ENCODE data around the gene TMC7. TPM values are rescaled to one million over a fixed set of nuclear protein-coding genes. Genes with fewer than 3 reads are reported as not detected.
"Not testable (repeated sequence)": the region's sequence is repeated elsewhere in the genome, so short reads cannot be mapped to it uniquely, and the experiment has no call there.

The TMC7 gene
- polyA plus RNA-seq, 1 of the 3 experiments (the other 2 are of a cell fraction), result 0.66 TPM

- H3K27me3 ChIP-seq (ENCODE audit: insufficient read depth), result no peaks in the 10 kb centered on the region
- H3K9ac ChIP-seq, result no peak overlapping the region
- H3K9me3 ChIP-seq, result no peaks in the 10 kb centered on the region
- ChIA-PET CTCF (interaction anchor here (1.5 to 1.8 kb wide), 2 partner anchors 30 to 151 kb away, joined by 3 to 5 read pairs; partner anchors contain the start of gene TMC7), POLR2A (no interaction called here)
- no peaks in the 10 kb centered on the region for H3F3A ChIP-seq (replicated peaks; ENCODE audit: insufficient read depth)
- no peak overlapping the region for H3K4me3 ChIP-seq (ENCODE audit: low read depth in 2 of 2, low read length in 1 of 2)
- no peaks in the 10 kb centered on the region for H3K36me3 ChIP-seq (replicated peaks in 1 of 2; ENCODE audit: control insufficient read depth in 1 of 2, insufficient read depth in 2 of 2, low read length in 1 of 2)
- DNase-seq, result no peak
- H3K27ac ChIP-seq (ENCODE audit: low read depth in 2 of 2, low read length in 1 of 2), result no peak overlapping the region
- H3K4me2 ChIP-seq, result no peak overlapping the region
- TF ChIP-seq POLR2AphosphoS5 (IDR thresholded peaks at IDR 0.05; ENCODE audit: low read depth, low read length) (no peak), USF2 (IDR thresholded peaks at IDR 0.05; ENCODE audit: borderline replicate concordance, low read depth, low read length) (no peak), TEAD4 (IDR thresholded peaks at IDR 0.05; ENCODE audit: borderline replicate concordance, insufficient read depth) (no peak), TCF12 (IDR thresholded peaks at IDR 0.05) (no peak), RXRA (IDR thresholded peaks at IDR 0.05; ENCODE audit: borderline replicate concordance, low read depth) (no peak)
- TF ChIP-seq, protein P1, sequence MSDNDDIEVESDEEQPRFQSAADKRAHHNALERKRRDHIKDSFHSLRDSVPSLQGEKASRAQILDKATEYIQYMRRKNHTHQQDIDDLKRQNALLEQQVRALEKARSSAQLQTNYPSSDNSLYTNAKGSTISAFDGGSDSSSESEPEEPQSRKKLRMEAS (IDR thresholded peaks at IDR 0.05; ENCODE audit: low read depth), result no peak
- no peaks in the 10 kb centered on the region for H3K9me2 ChIP-seq
- H4K20me1 ChIP-seq (ENCODE audit: insufficient read depth), result no peaks in the 10 kb centered on the region
- H3K4me1 ChIP-seq (ENCODE audit: control insufficient read depth in 1 of 2, insufficient read depth in 2 of 2, low read depth in 1 of 2, low read length in 1 of 2), result no peaks in the 10 kb centered on the region
- no peaks in the 10 kb centered on the region for H3K79me2 ChIP-seq (ENCODE audit: insufficient read depth)
- no peak overlapping the region for H2AFZ ChIP-seq (ENCODE audit: low read depth)
These were observed 30.2 kb upstream of the TMC7 start for GRCh38 chr16:18953547-18953946.

DNA sequence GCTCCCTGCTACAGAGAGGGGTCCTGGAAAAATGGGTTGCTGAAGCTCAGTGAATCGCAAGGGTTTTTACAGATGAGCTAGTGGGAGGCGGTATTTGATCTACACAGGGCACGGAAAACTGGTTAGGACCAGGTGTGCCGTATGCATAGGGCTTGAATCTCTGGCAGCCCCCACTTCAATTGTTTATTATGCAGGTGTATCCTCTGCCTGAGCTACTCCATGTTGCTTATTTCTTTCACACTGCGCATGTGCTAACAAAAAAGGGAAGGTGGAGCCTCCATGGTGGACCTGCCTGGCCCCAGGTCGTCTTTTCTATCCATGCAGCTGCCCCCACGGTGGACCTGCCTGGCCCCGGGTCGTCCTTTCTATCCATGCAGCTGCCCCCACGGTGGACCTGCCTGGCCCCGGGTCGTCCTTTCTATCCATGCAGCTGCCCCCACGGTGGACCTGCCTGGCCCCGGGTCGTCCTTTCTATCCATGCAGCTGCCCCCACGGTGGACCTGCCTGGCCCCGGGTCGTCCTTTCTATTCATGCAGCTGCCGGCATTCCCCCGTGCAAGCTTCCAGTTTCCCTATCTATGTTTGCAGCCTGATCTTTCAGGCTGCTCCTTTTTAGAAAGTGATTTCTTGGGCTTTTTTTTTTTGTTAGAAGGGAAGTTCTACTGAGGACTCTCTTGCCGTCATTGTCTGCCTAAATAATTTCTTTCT is 27.7 kb upstream of the TMC7 start:
- CTCF ChIA-PET, result interaction anchor here (0.8 to 1.4 kb wide), 2 partner anchors 10 to 14 kb away, joined by 3 read pairs; no protein-coding TSS in a partner anchor
- H3K4me1 ChIP-seq (ENCODE audit: control insufficient read depth in 1 of 2, insufficient read depth in 2 of 2, low read depth in 1 of 2, low read length in 1 of 2); H2AFZ ChIP-seq (ENCODE audit: low read depth); H3K9me2 ChIP-seq; H3K79me2 ChIP-seq (ENCODE audit: insufficient read depth); H4K20me1 ChIP-seq (ENCODE audit: insufficient read depth); H3F3A ChIP-seq (replicated peaks; ENCODE audit: insufficient read depth); H3K4me2 ChIP-seq; H3K9ac ChIP-seq; DNase-seq; POLR2A ChIA-PET; H3K9me3 ChIP-seq; H3K4me3 ChIP-seq (ENCODE audit: low read depth in 2 of 2, low read length in 1 of 2); H3K27ac ChIP-seq (ENCODE audit: low read depth in 2 of 2, low read length in 1 of 2); H3K36me3 ChIP-seq (replicated peaks in 1 of 2; ENCODE audit: control insufficient read depth in 1 of 2, insufficient read depth in 2 of 2, low read length in 1 of 2); H3K27me3 ChIP-seq (ENCODE audit: insufficient read depth): not testable (repeated sequence)
- 66% methylated on average over 11 of the region's 21 CpGs for WGBS (ENCODE audit: low lambda C conversion rate)

GRCh38 chr16:18956658-18957241 is 27.0 kb upstream of the TMC7 start:
- H3K9me2 ChIP-seq; H3K36me3 ChIP-seq (replicated peaks in 1 of 2; ENCODE audit: control insufficient read depth in 1 of 2, insufficient read depth in 2 of 2, low read length in 1 of 2); H3F3A ChIP-seq (replicated peaks; ENCODE audit: insufficient read depth); H3K9me3 ChIP-seq; H3K4me3 ChIP-seq (ENCODE audit: low read depth in 2 of 2, low read length in 1 of 2); H4K20me1 ChIP-seq (ENCODE audit: insufficient read depth); H3K4me2 ChIP-seq; H3K27me3 ChIP-seq (ENCODE audit: insufficient read depth); H3K79me2 ChIP-seq (ENCODE audit: insufficient read depth); POLR2A ChIA-PET; H3K4me1 ChIP-seq (ENCODE audit: control insufficient read depth in 1 of 2, insufficient read depth in 2 of 2, low read depth in 1 of 2, low read length in 1 of 2); H3K27ac ChIP-seq (ENCODE audit: low read depth in 2 of 2, low read length in 1 of 2); H2AFZ ChIP-seq (ENCODE audit: low read depth); H3K9ac ChIP-seq; DNase-seq: not testable (repeated sequence)
- CTCF ChIA-PET, result interaction anchor here (1.4 to 2.9 kb wide), 2 partner anchors 11 to 12 kb away, joined by 3 to 21 read pairs; no protein-coding TSS in a partner anchor
- WGBS (ENCODE audit: low lambda C conversion rate), result 79% methylated on average over 6 of the region's 6 CpGs

Measured in SK-N-SH (cell line).